Measurements from ENCODE around the gene TMEM30A. TPM values are rescaled to one million over a fixed set of nuclear protein-coding genes. Genes with fewer than 3 reads are reported as not detected.

TMEM30A gene
- total RNA-seq, 1 experiment from 2014 or later: 44.2 TPM

DNA sequence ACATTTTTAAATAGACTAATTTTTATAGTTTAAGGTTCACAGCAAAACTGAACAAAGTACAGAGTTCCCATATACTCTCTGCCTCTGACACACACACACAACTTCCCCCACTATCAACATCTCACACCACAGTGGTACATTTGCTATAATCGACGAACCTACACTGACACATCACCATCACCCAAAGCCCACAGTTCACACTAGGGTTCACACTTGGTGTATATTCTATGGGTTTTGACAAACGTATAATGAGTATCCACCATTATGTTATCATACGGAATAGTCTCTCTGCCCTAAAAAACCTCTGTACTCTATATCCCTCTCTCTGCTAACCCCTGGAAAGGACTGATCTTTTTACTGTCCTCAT, 15.6 kb downstream of the TMEM30A start:
- no peak for DNase-seq (ENCODE audit: low spot score)
- in situ Hi-C loops (cut with HindIII; ENCODE audit: low sequenced_read_pairs): no loop called here

DNA sequence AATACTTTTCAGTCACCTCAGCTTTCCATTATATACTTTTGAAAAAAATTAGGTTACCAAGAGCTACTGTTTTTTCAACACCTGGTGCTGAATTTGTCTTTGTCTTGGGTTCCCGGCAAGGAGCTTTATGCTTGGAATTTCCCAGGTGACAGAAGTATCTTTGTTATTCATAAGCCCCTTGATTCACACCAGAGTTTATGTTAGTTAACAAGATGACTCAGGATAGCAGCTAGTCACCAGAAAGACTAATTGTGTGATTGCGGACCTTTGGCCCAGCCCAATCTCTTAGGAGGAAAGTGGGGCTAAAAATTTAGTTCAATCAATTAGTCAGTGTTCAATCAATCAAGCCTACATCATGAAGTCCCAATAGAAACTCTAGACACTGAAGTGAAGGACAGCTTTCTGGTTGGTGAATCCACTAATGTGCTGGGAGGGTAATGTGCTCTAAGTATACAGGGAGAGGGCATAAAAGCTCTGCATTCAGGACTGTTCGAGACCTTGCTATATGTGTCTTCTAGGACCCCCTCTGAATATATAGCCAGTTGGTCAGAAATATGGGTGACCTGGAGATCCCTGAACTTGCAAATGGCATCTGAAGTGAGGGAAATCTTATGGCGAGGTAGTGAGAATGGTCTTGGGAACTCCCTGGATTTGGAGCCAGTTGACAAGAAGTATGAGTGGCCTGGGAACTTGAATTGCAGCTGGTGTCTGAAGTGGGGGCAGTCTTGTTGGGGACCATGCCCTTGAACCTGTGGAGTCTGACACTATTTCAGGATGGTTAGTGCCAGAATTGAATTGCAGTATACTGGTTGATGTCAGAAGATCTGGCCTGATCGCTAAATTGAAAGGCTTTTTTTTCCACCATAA, 16.2 kb downstream of the TMEM30A start:
- DNase-seq (ENCODE audit: low spot score): peak; percentile 21
- in situ Hi-C loops (cut with HindIII; ENCODE audit: low sequenced_read_pairs): no loop called here

DNA sequence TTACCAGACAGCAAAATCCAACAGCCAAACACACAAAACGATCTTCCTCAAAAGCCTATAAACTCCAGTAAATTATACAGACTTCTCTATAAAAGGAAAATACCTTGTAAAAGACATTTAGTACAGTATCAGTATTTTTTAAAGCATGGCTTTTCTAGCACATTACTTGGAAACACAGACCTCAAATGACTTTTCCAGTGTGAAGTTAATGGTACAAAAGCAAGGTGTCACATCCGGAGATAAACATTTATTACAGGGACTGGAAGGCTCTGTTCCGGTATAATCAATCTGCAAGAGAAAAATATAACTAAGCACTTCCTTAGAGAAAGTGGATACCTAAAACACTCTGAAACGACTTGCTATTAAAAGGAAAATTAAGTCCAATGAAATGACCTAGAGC, 17.1 kb downstream of the TMEM30A start:
- in situ Hi-C loops (cut with HindIII; ENCODE audit: low sequenced_read_pairs): no loop called here
- DNase-seq (ENCODE audit: low spot score): peak; percentile 22

DNA sequence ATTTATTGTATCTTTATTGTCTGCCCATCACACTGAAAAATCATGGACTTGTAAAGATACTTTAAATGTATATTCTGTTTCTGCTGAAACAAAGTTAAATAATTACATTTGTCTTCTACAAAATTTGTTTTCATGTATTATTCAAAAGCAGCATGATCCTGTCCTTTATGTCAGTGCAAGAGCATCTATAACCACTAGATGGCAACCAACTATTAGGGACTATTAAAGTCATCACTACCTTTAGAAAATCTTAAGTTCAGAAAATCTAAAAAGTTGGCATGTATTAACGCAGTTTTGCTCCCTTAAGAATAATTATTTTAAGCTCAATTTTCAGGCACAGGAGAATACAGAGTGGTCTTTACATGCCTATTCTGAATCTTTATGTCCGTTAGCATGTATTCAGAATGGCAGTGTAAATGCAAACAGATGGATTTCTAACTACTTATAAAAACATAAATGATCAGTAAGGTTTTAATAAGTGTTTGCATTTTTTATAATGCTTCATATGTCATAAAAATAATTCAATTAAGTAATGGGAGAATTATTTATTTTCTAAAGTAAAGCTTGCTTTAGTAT, 17.8 kb downstream of the TMEM30A start:
- DNase-seq (ENCODE audit: low spot score): peak; percentile 57
- in situ Hi-C loops (cut with HindIII; ENCODE audit: low sequenced_read_pairs): no loop called here

DNA sequence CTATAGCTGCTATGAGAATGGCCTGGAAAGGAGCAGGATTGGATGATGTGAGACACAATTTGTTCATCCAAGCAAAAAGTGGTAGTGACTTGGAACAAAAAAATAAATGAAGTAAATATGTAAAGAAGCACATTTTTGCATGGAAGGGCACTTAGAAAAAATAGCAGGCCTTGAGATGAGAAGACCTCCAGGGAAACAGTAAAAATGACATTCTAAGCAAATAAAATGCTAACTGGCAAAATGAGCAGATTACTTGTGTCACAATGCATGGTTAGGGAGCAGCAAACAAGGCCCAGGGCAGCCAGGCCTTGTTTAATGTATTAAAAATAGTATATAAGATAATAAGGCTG, 21.2 kb downstream of the TMEM30A start:
- in situ Hi-C loops (cut with HindIII; ENCODE audit: low sequenced_read_pairs): no loop called here
- DNase-seq (ENCODE audit: low spot score): no peak

DNA sequence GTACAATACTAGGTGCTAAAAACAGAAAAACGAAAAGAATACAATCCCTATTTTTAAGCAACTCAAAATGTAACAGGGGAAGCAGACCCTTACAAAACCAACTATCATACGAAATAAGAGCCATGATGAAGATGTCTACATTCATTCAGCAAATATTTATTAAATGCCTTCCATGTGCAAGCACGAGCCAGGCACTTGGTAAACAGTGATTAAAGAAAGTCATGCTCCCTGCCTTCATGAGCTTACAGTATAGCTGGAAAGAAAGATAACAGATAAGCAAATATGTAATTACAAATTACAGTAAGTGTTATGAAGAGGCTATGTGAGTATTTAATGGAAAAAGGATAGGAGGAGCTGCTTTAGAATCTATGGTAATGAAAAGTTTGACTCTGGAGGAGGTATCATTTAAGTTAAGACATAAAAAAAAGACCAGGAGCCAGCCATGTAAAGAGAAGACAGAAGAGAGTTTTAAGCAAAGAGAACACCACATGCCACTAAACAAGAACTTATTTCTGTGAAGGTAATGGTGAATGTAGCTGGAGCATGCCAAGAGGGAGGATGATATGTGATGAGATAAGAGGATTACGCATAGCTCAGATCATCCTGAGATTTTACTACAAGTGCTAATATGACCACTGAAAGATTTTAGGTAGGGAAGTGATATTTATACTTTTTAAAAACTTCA, 21.7 kb downstream of the TMEM30A start:
- in situ Hi-C loops (cut with HindIII; ENCODE audit: low sequenced_read_pairs): no loop called here
- no peak for DNase-seq (ENCODE audit: low spot score)

DNA sequence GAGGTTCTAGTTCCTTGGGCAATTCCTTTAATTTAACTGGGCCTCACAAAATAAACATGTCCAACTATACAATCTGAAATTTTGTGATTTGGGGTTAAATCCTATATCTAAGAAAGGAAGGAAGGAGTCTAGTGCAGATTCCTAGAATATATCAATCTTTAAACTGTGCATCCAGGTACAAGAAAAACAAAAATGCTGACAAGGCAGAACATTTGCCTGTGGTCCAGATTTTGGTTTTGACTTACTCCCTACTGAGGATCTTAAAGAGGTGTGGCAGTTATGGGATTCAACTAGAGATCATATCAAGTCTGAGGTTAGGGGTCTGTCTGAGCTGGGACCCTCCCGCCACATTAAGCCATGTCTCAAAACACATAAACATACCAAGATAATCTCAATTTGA, 23.3 kb downstream of the TMEM30A start:
- no peak for DNase-seq (ENCODE audit: low spot score)
- in situ Hi-C loops (cut with HindIII; ENCODE audit: low sequenced_read_pairs): no loop called here

DNA sequence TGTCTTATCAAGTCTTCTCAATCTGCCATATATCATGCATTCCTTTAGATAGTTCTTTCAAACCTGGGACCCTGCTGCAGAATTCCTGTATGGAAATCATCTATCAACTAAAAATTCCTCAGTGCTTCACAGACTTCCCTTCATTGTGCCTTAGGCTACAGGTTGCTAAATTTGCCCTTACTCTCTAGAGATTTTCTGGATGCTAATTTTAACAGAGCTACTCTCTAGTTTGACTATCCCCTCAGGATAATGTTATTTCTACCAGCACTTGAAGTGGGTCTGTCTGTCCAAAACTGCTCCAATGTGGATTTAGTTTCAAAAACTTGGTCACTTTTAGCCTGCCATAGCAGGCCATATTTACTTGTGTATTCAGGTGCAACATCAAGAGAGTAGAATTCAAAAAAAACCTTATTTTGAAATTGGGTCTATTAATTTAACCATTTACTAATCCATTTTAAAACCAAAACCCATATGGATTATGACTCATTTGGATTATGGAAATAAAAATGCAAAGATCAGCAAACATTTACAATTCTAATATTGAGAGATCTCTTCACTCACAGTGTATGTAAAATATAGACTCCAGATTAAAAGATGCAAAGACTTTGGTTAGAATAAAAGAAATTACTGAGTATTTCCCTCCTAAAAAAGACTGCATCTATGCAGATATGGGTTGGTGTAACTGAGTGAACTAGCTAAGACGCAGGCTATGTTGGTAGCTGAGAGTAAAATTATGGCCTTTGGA, 27.1 kb downstream of the TMEM30A start:
- in situ Hi-C loops (cut with HindIII; ENCODE audit: low sequenced_read_pairs): no loop called here
- DNase-seq (ENCODE audit: low spot score): no peak

DNA sequence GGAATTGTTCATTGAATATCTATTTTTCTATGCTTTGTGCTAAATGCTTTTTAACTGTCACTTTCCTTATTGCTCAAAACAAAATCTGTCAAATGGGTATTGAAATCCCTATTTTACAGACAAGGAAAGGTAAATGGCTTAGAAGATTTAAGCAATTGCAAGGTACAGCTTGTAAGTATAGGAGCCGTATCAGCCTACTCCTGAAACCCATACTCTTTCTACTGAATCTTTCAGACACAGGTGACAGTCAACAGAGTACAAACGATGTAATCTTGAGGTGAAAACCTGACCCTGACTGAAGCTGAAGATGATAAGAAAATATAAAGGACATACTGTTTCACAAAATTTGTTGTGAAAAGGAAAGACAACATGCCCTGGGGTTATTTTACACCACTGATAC, 34.0 kb downstream of the TMEM30A start:
- in situ Hi-C loops (cut with HindIII; ENCODE audit: low sequenced_read_pairs): no loop called here
- DNase-seq (ENCODE audit: low spot score): no peak

DNA sequence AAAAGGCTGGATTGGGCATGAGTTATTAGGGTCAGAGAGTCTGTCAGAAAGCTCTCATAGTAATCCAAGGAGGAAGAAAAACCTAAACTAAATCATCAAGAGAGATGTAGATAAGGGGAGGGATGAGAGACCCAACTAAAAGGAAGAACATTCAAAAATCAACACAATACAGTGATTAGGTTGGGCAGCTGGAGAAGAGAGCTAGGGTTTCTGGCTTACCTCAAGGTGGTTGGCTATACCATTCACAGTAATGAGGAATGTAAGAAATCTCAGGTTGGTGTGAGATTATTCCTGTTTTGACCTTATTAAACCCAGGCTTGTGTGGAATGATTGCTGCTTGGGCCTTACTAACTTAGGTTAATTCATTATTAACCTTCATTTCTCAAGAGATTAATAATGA, 34.8 kb downstream of the TMEM30A start:
- DNase-seq (ENCODE audit: low spot score): no peak
- in situ Hi-C loops (cut with HindIII; ENCODE audit: low sequenced_read_pairs): no loop called here

DNA sequence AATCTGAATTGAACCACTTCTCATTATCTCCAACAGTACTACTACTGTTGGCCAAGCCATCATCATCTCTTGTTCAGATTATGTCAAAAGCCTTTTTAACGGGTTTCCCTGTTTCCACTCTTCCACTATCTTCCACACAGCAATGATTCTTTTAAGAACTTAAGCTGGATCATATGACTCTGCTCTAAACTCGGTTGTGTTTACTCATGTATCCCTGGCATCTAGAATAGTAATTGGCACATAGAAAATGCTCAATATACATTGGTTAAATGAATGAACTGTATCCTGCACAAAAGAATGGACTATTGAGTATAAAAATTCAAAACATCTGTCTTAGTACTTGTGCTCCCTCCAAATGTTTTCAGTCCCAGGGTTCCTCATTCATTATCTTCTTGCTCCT, 38.2 kb downstream of the TMEM30A start:
- in situ Hi-C loops (cut with HindIII; ENCODE audit: low sequenced_read_pairs): no loop called here
- DNase-seq (ENCODE audit: low spot score): no peak

DNA sequence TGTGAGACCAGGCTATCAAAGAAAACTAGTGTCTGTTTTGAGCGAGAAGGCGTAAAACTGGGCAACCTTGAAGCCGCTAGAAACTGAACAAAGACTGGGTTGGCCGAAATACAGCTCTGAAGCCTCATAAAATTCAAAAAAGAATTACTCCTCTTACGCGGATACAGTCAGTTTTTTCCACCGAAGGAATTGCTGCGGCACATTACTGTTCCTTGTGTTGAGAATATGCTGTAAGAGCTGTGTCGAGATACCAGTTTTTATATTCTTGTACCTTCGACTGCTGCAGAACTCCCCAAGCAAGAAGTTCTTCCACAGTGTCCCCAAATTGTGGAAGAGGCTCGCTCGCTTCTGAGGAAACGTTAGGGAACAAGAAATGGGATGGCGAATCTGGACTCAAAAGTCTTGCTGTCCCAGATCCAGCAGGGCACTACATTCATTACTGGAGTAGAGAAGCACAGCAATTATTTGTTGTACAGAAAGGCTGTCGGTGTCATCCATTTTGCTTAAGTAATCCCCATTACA, 40.5 kb downstream of the TMEM30A start:
- DNase-seq (ENCODE audit: low spot score): no peak
- in situ Hi-C loops (cut with HindIII; ENCODE audit: low sequenced_read_pairs): no loop called here

DNA sequence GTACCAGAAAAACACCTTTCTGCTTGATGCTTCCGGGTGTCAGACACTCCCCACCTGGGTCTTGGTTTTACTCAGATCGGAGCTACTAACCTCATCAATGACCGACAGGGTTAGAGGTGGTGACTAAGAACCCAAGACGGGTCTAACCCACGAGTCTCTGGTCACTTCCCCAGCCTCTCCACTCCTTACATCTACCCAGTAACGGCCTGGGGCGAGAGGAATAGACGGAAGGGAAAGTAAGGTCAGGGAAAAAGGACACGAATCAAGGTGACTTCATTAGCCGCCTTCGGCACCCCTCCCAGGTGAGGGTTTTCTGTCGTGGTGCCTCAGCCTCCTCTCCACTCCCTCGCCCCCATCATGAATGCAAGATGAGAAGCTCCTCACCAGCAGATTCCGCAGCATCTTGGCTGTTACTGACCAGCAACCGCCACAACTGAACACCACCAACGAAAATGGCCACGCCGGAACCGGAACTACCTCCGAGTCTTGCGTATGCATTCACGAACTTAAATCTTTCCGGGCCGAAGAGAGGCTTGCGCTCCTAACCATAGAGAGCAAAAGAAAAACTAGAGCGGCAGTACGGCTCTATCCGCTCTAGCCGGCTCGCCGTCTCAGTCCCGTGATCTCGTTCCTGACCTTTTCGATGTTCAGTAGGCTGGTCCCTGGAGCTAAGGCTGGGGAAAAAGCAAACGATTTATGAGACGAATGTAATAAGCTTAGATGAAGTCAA, 41.1 kb downstream of the TMEM30A start, which contains the start of gene COX7A2:
COX7A2 (minus strand) TSS at position 469 of the 730 bp plus-strand sequence; CDS start at position 402, 67 bp downstream.
- in situ Hi-C loops (cut with HindIII; ENCODE audit: low sequenced_read_pairs): no loop called here

DNA sequence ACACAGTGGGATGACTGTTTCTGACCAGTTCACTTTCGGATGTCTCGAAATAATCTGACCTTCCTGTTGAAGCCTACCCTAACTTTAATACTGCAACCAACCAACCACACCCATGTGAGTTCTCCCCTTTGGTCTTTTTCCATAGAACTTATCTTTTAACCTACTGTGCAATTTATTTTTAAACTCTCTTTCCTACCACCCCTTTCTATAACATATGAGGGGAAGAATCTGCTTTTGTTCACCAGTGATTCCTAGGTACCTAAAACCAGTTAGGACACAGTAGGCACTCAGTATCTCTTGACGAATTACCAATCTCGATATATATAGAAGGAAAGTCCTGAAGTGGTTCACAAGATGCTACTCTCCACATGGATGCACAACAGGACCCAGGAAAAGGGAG, 48.0 kb downstream of the TMEM30A start:
- in situ Hi-C loops (cut with HindIII; ENCODE audit: low sequenced_read_pairs): no loop called here
- no peak for DNase-seq (ENCODE audit: low spot score)

More for the DNA sequence above, 41.1 kb downstream of the TMEM30A start, which contains the start of gene COX7A2:
- DNase-seq (ENCODE audit: low spot score): peak; percentile 98

DNA sequence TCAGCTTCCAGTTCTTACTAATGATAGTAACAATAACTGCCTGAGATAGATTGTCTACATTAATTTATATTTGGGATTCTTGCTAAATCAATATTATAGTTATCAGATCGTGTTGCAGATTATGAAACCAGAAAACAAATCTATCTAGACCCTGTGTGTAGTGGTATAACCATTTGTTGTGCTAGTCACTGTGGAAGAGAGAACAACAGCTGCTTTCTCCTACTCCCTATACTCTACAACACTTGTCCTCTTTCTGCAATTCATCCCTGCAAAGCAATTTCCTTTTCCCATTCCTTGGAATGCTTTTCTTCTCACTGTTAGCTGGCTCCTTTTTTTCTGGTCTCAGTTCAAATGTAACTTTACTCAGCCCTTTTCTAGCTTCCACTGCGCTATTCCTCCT, 49.3 kb downstream of the TMEM30A start:
- in situ Hi-C loops (cut with HindIII; ENCODE audit: low sequenced_read_pairs): no loop called here
- no peak for DNase-seq (ENCODE audit: low spot score)

DNA sequence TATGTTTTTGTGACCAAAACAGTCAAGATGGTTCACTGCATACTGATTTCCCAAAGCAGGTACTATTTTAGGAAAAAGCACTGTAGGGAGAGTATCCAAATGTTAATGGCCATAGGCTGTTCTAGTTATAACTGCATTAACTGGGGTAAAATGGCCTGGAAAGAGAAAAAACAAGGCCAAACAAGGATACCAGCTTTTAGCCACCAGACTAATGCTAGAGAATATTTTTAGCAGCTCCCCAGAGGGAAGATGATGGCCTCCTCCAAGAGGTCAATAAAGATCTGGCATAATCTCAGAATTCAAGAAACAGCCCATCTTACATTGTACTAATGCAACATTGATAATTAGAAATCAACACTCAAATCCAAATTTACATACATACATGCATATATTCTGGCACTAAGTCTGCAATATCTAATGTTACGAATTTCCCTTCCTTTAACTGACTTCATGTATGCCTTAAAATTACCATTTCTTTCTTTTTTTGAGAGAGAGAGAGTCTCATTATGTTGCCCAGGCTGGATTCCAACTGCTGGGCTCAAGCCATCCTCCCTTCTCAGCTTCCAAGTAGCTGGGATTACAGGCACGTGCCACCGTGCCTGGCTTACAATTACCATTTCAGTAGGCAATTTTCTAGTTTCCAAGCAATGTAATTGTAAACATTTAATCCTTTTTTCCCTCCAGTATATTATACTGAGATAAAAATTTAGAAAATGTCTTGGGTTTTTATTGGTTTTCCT, 50.3 kb downstream of the TMEM30A start:
- peak; percentile 69 for DNase-seq (ENCODE audit: low spot score)
- in situ Hi-C loops (cut with HindIII; ENCODE audit: low sequenced_read_pairs): no loop called here

DNA sequence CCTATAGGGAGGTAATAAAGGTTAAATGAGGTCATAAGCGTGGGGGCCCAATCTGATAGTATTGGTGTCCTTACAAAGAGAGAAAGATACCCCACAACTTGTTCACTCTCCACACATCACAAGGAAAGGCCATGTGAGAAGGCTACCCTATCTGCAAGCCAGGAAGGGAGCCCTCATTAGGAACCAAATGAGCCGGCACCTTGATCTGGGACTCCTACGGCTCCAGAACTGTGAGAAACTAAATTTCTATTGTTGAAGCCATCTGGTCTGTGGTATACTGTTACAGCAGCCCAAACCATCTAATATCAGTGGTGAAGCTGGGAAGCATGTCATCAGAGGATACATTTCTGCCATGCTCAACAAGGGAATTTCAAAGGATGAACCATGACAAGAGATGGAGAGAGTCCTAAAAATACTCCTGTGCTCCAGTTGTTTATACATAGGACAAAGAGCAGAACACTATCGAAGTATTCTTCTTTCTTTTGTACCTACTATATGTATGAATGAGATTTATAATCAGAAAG, 51.4 kb downstream of the TMEM30A start:
- in situ Hi-C loops (cut with HindIII; ENCODE audit: low sequenced_read_pairs): no loop called here

More for the DNA sequence above, 51.4 kb downstream of the TMEM30A start:
- DNase-seq (ENCODE audit: low spot score): no peak

Measured in G401 (cell line).